ENCODE data around the gene FLT4. TPM values are rescaled to one million over a fixed set of nuclear protein-coding genes. Genes with fewer than 3 reads are reported as not detected.
A peak's percentile ranks its signal among the peaks of the same experiment; 100 is the strongest.

Gene FLT4
- total and polyA plus RNA-seq, 9 of the 15 experiments (the other 6 are each of a cell fraction or from before 2014, with no cell fraction given), result 0.01 to 0.42 (median 0.14) TPM; not detected in 2

- TF ChIP-seq HLTF (IDR thresholded peaks at IDR 0.05), result 0 out of 2 replicates have a peak, but pooled peaks have one; percentile 62
- no peak for TF ChIP-seq PRMT5 (CRISPR knock-in tag; IDR thresholded peaks at IDR 0.05)
- TF ChIP-seq NR2C2 (CRISPR knock-in tag; IDR thresholded peaks at IDR 0.05), result no peak
- TF ChIP-seq NR2C2 (tag; IDR thresholded peaks at IDR 0.05), result no peak
- no peak for TF ChIP-seq LCOR (CRISPR knock-in tag; IDR thresholded peaks at IDR 0.05)
- TF ChIP-seq, protein P1, sequence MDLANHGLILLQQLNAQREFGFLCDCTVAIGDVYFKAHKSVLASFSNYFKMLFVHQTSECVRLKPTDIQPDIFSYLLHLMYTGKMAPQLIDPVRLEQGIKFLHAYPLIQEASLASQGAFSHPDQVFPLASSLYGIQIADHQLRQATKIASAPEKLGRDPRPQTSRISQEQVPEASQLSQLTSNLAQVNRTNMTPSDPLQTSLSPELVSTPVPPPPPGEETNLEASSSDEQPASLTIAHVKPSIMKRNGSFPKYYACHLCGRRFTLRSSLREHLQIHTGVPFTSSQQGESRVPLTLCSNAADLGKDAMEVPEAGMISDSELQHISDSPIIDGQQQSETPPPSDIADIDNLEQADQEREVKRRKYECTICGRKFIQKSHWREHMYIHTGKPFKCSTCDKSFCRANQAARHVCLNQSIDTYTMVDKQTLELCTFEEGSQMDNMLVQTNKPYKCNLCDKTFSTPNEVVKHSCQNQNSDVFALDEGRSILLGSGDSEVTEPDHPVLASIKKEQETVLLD (IDR thresholded peaks at IDR 0.05), result 0 out of 2 replicates have a peak, but pooled peaks have one; percentile 27
- no peak for TF ChIP-seq RBM14 (IDR thresholded peaks at IDR 0.05; ENCODE audit: borderline replicate concordance, insufficient read depth, low read depth, low read length)
- TF ChIP-seq ZBTB11 (CRISPR knock-in tag; IDR thresholded peaks at IDR 0.05), result no peak
- no peak for TF ChIP-seq CHD4 (IDR thresholded peaks at IDR 0.05; ENCODE audit: insufficient read depth, insufficient replicate concordance, low read depth, low read length, poor library complexity, severe bottlenecking)
- no peak for TF ChIP-seq ZHX1 (conservative IDR thresholded peaks at IDR 0.05; ENCODE audit: low read length)
- no peak for TF ChIP-seq DNMT1 (IDR thresholded peaks at IDR 0.05)
- TF ChIP-seq NELFE (IDR thresholded peaks at IDR 0.05; ENCODE audit: insufficient read depth, insufficient read length), result no peak
- TF ChIP-seq NR2C1 (IDR thresholded peaks at IDR 0.05), result peak; percentile 34; the same call in 1 of the 2 replicates
- TF ChIP-seq NR2C1 (tag; IDR thresholded peaks at IDR 0.05), result no peak
- TF ChIP-seq ZNF41 (CRISPR knock-in tag; conservative IDR thresholded peaks at IDR 0.05), result no peak
- TF ChIP-seq, protein P2, sequence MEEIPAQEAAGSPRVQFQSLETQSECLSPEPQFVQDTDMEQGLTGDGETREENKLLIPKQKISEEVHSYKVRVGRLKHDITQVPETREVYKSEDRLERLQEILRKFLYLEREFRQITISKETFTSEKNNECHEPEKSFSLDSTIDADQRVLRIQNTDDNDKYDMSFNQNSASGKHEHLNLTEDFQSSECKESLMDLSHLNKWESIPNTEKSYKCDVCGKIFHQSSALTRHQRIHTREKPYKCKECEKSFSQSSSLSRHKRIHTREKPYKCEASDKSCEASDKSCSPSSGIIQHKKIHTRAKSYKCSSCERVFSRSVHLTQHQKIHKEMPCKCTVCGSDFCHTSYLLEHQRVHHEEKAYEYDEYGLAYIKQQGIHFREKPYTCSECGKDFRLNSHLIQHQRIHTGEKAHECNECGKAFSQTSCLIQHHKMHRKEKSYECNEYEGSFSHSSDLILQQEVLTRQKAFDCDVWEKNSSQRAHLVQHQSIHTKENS (CRISPR knock-in tag; IDR thresholded peaks at IDR 0.05), result no peak
- TF ChIP-seq PREB (CRISPR knock-in tag; IDR thresholded peaks at IDR 0.05), result no peak
- TF ChIP-seq EHMT2 (IDR thresholded peaks at IDR 0.05), result peak; percentile 40; the same call in 1 of the 2 replicates
- no peak for TF ChIP-seq FOXA1 (IDR thresholded peaks at IDR 0.05; ENCODE audit: borderline replicate concordance)
These were observed 20.8 kb upstream of the FLT4 start (continued) for GRCh38 chr5:180670157-180670556.
